SK-N-SH treated with all-trans-retinoic acid at 6 μM for 48 hours (cell line): Measurements from ENCODE around the gene STN1.

ENCODE experiments used
- ARNTL ChIP-seq: fragments of 450-650 bp; formaldehyde crosslinking; IDR thresholded peaks from 2 replicates; pipeline ENCODE4 v1.5.0; 2020; ENCODE audit warnings: low read depth, mild to moderate bottlenecking, moderate library complexity, borderline replicate concordance
- BACH2 ChIP-seq: fragments of 250-450 bp; sonication (Bioruptor Pico); IDR thresholded peaks from 2 replicates; pipeline ENCODE4 v1.9.0; 2021; ENCODE audit warnings: mild to moderate bottlenecking, borderline replicate concordance
- CREB5 ChIP-seq: fragments of 250-450 bp; sonication (Bioruptor Pico); IDR thresholded peaks from 2 replicates; pipeline ENCODE4 v1.5.1; 2020; ENCODE audit warnings: low read depth, mild to moderate bottlenecking, moderate library complexity
- GLIS3 ChIP-seq: fragments of 250-450 bp; sonication (Bioruptor Pico); IDR thresholded peaks from 2 replicates; pipeline ENCODE4 v1.5.0; 2020; ENCODE audit warnings: mild to moderate bottlenecking, moderate library complexity
- PATZ1 ChIP-seq: fragments of 250-450 bp; sonication (Bioruptor Pico); IDR thresholded peaks from 2 replicates; pipeline ENCODE4 v1.8.0; 2020; ENCODE audit warnings: mild to moderate bottlenecking, moderate library complexity, borderline replicate concordance
- RARB ChIP-seq: fragments of 250-450 bp; sonication (Bioruptor Pico); IDR thresholded peaks from 2 replicates; pipeline ENCODE4 v1.8.0; 2021; ENCODE audit warnings: mild to moderate bottlenecking, moderate library complexity
- SNAI2 ChIP-seq: fragments of 250-450 bp; sonication (Bioruptor Pico); IDR thresholded peaks from 2 replicates; pipeline ENCODE4 v1.5.0; 2020; ENCODE audit warnings: mild to moderate bottlenecking, moderate library complexity
- TOX ChIP-seq: fragments of 250-450 bp; sonication (Bioruptor Pico); IDR thresholded peaks from 2 replicates; pipeline ENCODE4 v1.8.0; 2021; ENCODE audit warnings: mild to moderate bottlenecking, moderate library complexity, borderline replicate concordance
- TSHZ2 ChIP-seq: fragments of 250-450 bp; sonication (Bioruptor Pico); IDR thresholded peaks from 2 replicates; pipeline ENCODE4 v1.5.0; 2020; ENCODE audit warnings: mild to moderate bottlenecking, moderate library complexity
- ZC3H10 ChIP-seq: fragments of 250-450 bp; sonication (Bioruptor Pico); IDR thresholded peaks from 2 replicates; pipeline ENCODE4 v1.5.1; 2021; ENCODE audit warnings: mild to moderate bottlenecking, moderate library complexity
- ZFP3 ChIP-seq: fragments of 250-450 bp; sonication (Bioruptor Pico); IDR thresholded peaks from 2 replicates; pipeline ENCODE4 v1.5.0; 2020; ENCODE audit warnings: mild to moderate bottlenecking, moderate library complexity
- ZFP30 ChIP-seq: fragments of 450-650 bp; formaldehyde crosslinking; IDR thresholded peaks from 2 replicates; pipeline ENCODE4 v1.5.0; 2022; ENCODE audit warnings: mild to moderate bottlenecking, moderate library complexity

GRCh38 chr10:103881416-103882284 lies 36.3 kb downstream of the STN1 start:
- TF ChIP-seq ZFP3 (CRISPR knock-in tag) (no peak), TOX (CRISPR knock-in tag) (no peak), ZFP30 (CRISPR knock-in tag) (no peak), RARB (CRISPR knock-in tag) (no peak), SNAI2 (no peak), CREB5 (CRISPR knock-in tag) (no peak), ARNTL (CRISPR knock-in tag) (no peak), ZC3H10 (CRISPR knock-in tag) (no peak), GLIS3 (no peak), BACH2 (CRISPR knock-in tag) (no peak), TSHZ2 (CRISPR knock-in tag) (no peak), PATZ1 (CRISPR knock-in tag) (no peak)
